ENCODE data around the gene ZFP69B.

DNA sequence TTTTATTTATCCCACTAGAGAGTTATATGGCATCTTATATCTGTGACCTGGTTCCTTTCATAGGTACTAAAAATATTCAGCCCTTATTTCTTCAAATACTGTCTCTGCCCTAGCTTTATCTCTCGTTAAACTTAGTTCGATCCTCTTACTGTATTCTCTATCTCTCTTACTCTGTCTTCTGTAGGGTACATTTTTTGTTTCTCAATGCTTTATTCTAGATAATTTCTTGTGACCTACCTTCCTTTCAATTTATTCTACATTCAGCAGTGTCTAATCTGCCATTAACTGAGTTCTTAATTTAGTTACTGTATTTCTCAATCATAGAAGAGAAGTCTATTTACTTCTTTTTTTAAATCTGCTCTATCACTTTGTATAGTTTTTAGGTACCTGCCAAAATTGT is 25.0 kb downstream of the ZFP69B start:
- TF ChIP-seq, protein P1, sequence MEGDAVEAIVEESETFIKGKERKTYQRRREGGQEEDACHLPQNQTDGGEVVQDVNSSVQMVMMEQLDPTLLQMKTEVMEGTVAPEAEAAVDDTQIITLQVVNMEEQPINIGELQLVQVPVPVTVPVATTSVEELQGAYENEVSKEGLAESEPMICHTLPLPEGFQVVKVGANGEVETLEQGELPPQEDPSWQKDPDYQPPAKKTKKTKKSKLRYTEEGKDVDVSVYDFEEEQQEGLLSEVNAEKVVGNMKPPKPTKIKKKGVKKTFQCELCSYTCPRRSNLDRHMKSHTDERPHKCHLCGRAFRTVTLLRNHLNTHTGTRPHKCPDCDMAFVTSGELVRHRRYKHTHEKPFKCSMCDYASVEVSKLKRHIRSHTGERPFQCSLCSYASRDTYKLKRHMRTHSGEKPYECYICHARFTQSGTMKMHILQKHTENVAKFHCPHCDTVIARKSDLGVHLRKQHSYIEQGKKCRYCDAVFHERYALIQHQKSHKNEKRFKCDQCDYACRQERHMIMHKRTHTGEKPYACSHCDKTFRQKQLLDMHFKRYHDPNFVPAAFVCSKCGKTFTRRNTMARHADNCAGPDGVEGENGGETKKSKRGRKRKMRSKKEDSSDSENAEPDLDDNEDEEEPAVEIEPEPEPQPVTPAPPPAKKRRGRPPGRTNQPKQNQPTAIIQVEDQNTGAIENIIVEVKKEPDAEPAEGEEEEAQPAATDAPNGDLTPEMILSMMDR (IDR thresholded peaks at IDR 0.05 in 2 of 3, conservative IDR thresholded peaks at IDR 0.05 in 1 of 3; ENCODE audit: control insufficient read depth in 2 of 3, extremely low read depth in 1 of 3, insufficient read depth in 1 of 3, low read depth in 3 of 3, low read length in 3 of 3), result no peak
- TF ChIP-seq, protein P2, sequence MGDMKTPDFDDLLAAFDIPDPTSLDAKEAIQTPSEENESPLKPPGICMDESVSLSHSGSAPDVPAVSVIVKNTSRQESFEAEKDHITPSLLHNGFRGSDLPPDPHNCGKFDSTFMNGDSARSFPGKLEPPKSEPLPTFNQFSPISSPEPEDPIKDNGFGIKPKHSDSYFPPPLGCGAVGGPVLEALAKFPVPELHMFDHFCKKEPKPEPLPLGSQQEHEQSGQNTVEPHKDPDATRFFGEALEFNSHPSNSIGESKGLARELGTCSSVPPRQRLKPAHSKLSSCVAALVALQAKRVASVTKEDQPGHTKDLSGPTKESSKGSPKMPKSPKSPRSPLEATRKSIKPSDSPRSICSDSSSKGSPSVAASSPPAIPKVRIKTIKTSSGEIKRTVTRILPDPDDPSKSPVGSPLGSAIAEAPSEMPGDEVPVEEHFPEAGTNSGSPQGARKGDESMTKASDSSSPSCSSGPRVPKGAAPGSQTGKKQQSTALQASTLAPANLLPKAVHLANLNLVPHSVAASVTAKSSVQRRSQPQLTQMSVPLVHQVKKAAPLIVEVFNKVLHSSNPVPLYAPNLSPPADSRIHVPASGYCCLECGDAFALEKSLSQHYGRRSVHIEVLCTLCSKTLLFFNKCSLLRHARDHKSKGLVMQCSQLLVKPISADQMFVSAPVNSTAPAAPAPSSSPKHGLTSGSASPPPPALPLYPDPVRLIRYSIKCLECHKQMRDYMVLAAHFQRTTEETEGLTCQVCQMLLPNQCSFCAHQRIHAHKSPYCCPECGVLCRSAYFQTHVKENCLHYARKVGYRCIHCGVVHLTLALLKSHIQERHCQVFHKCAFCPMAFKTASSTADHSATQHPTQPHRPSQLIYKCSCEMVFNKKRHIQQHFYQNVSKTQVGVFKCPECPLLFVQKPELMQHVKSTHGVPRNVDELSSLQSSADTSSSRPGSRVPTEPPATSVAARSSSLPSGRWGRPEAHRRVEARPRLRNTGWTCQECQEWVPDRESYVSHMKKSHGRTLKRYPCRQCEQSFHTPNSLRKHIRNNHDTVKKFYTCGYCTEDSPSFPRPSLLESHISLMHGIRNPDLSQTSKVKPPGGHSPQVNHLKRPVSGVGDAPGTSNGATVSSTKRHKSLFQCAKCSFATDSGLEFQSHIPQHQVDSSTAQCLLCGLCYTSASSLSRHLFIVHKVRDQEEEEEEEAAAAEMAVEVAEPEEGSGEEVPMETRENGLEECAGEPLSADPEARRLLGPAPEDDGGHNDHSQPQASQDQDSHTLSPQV (IDR thresholded peaks at IDR 0.05), result no peak
- TF ChIP-seq IKZF1 (conservative IDR thresholded peaks at IDR 0.05) (no peak), TAF1 (IDR thresholded peaks at IDR 0.05; ENCODE audit: borderline replicate concordance, low read depth, low read length) (no peak), FOXM1 (IDR thresholded peaks at IDR 0.05; ENCODE audit: low read depth, low read length) (no peak), POLR2AphosphoS5 (IDR thresholded peaks at IDR 0.05; ENCODE audit: low read length) (no peak), SREBF1 (IDR thresholded peaks at IDR 0.05; ENCODE audit: low read length) (no peak)
- TF ChIP-seq, protein P3, sequence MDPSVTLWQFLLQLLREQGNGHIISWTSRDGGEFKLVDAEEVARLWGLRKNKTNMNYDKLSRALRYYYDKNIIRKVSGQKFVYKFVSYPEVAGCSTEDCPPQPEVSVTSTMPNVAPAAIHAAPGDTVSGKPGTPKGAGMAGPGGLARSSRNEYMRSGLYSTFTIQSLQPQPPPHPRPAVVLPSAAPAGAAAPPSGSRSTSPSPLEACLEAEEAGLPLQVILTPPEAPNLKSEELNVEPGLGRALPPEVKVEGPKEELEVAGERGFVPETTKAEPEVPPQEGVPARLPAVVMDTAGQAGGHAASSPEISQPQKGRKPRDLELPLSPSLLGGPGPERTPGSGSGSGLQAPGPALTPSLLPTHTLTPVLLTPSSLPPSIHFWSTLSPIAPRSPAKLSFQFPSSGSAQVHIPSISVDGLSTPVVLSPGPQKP (IDR thresholded peaks at IDR 0.05; ENCODE audit: low read depth, low read length), result no peak

Data from GM12878 (cell line).